ENCODE results near the gene IGF1. TPM values are rescaled to one million over a fixed set of nuclear protein-coding genes. Genes with fewer than 3 reads are reported as not detected.

Gene IGF1
- total and polyA plus RNA-seq, 9 of the 15 experiments (the other 6 are each of a cell fraction or from before 2014, with no cell fraction given) = 3.7 to 13.9 (median 4.5) TPM

GRCh38 chr12:102479099-102479885, 1.1 kb downstream of the IGF1 start:
- 33% methylated on average over 11 of the region's 11 CpGs for WGBS (ENCODE audit: insufficient coverage, low coverage, missing lambda C conversion rate)
- H3K27me3 ChIP-seq (ENCODE audit: control insufficient read depth in 2 of 2, insufficient read depth in 2 of 2, low read length in 2 of 2) = no peaks in the 10 kb centered on the region
- intact Hi-C loops (cut with micrococcal nuclease) (loop anchor here (2.0 kb wide), 1 partner anchor 50 kb away; no protein-coding TSS in a partner anchor), in situ Hi-C loops (cut with MboI) (loop anchor here (25.0 kb wide), 1 partner anchor 542 kb away; no protein-coding TSS in a partner anchor)
- peak in 1 of 4 experiments; percentile 37 for DNase-seq (ENCODE audit: extremely low read depth in 1 of 4, low spot score in 3 of 4)
- ATAC-seq = peak; percentile 12
- H3K9me1 ChIP-seq (ENCODE audit: control insufficient read depth, insufficient read depth, low read length) = no peaks in the 10 kb centered on the region
- H3K27ac ChIP-seq (ENCODE audit: extremely low read depth, low read depth, low read length) = peak overlapping the region; percentile 41; the same call in 1 of the 3 replicates
- FAIRE-seq = no peak
- no peak overlapping the region for H2AFZ ChIP-seq (ENCODE audit: low read depth, low read length)
- H4K20me1 ChIP-seq (replicated peaks; ENCODE audit: control insufficient read depth, insufficient read depth, low read length) = no peaks in the 10 kb centered on the region
- H3K4me3 ChIP-seq = peak overlapping the region; percentile 23
- peak overlapping the region in 1 of 2 experiments; percentile 39; a peak in 1 of 4 replicates for H3K9ac ChIP-seq (ENCODE audit: insufficient read depth in 1 of 2, low read depth in 2 of 2, low read length in 2 of 2)
- peaks cover 4 to 31% of the 10 kb centered on the region in 2 experiments; a peak in 4 of 5 replicates for H3K4me1 ChIP-seq (replicated peaks in 1 of 2; ENCODE audit: control insufficient read depth in 2 of 2, insufficient read depth in 2 of 2, low read length in 2 of 2)
- no peaks in the 10 kb centered on the region for H3K9me3 ChIP-seq (replicated peaks; ENCODE audit: control insufficient read depth, insufficient read depth, low read depth, low read length)
- H3K36me3 ChIP-seq (ENCODE audit: control insufficient read depth, insufficient read depth, low read length) = no peaks in the 10 kb centered on the region
- POLR2A ChIA-PET = interaction anchor here (1.0 to 1.1 kb wide), 2 partner anchors 13 to 14 kb away, joined by 3 to 4 read pairs; no protein-coding TSS in a partner anchor
- H3K79me2 ChIP-seq (ENCODE audit: control insufficient read depth, insufficient read depth, low read length) = no peaks in the 10 kb centered on the region
- no TSS peak for BruUV-seq (replicated peaks)
- no peak overlapping the region for H3K4me2 ChIP-seq (ENCODE audit: insufficient read depth, low read length)
- CTCF ChIA-PET (ENCODE audit: low intra/inter-chr PET ratio) = no interaction called here
- TF ChIP-seq, protein P1, sequence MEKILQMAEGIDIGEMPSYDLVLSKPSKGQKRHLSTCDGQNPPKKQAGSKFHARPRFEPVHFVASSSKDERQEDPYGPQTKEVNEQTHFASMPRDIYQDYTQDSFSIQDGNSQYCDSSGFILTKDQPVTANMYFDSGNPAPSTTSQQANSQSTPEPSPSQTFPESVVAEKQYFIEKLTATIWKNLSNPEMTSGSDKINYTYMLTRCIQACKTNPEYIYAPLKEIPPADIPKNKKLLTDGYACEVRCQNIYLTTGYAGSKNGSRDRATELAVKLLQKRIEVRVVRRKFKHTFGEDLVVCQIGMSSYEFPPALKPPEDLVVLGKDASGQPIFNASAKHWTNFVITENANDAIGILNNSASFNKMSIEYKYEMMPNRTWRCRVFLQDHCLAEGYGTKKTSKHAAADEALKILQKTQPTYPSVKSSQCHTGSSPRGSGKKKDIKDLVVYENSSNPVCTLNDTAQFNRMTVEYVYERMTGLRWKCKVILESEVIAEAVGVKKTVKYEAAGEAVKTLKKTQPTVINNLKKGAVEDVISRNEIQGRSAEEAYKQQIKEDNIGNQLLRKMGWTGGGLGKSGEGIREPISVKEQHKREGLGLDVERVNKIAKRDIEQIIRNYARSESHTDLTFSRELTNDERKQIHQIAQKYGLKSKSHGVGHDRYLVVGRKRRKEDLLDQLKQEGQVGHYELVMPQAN (IDR thresholded peaks at IDR 0.05; ENCODE audit: borderline replicate concordance) = no peak
- TF ChIP-seq SIN3A (IDR thresholded peaks at IDR 0.05; ENCODE audit: borderline replicate concordance in 2 of 2, control insufficient read depth in 1 of 2, low read depth in 2 of 2, low read length in 2 of 2) (no peak), HMGN3 (IDR thresholded peaks at IDR 0.05; ENCODE audit: borderline replicate concordance, extremely low read depth, insufficient read length, low read depth, low read length) (no peak), ATF1 (CRISPR knock-in tag; IDR thresholded peaks at IDR 0.05) (no peak), ATF1 (tag; IDR thresholded peaks at IDR 0.05) (peak; percentile 77), SNIP1 (IDR thresholded peaks at IDR 0.05; ENCODE audit: low read depth) (no peak), EZH2 (IDR thresholded peaks at IDR 0.05; ENCODE audit: borderline replicate concordance, low read depth, low read length) (no peak), ZNF316 (IDR thresholded peaks at IDR 0.05) (peak; percentile 91), MAFK (IDR thresholded peaks at IDR 0.05; ENCODE audit: low read length) (peak; percentile 96), GATAD2B (IDR thresholded peaks at IDR 0.05; ENCODE audit: borderline replicate concordance) (no peak), MEIS2 (IDR thresholded peaks at IDR 0.05; ENCODE audit: partially characterized antibody) (no peak), ZFP1 (CRISPR knock-in tag; IDR thresholded peaks at IDR 0.05) (no peak), TAF7 (tag; IDR thresholded peaks at IDR 0.05) (no peak), MAFG (tag; conservative IDR thresholded peaks at IDR 0.05) (peak; percentile 61), MEF2D (tag; conservative IDR thresholded peaks at IDR 0.05; ENCODE audit: low read depth) (no peak), NRF1 (conservative IDR thresholded peaks at IDR 0.05 in 1 of 2, IDR thresholded peaks at IDR 0.05 in 1 of 2) (no peak), JUND (IDR thresholded peaks at IDR 0.05; ENCODE audit: borderline replicate concordance, low read depth, low read length) (peak; percentile 68), JUND (tag; IDR thresholded peaks at IDR 0.05; ENCODE audit: borderline replicate concordance, low read depth, low read length) (0 out of 3 replicates have a peak, but pooled peaks have one; percentile 24), SMAD4 (CRISPR knock-in tag; conservative IDR thresholded peaks at IDR 0.05) (no peak)
- TF ChIP-seq, protein P2, sequence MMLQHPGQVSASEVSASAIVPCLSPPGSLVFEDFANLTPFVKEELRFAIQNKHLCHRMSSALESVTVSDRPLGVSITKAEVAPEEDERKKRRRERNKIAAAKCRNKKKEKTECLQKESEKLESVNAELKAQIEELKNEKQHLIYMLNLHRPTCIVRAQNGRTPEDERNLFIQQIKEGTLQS (IDR thresholded peaks at IDR 0.05) = peak; percentile 92
- TF ChIP-seq, protein P2 (CRISPR knock-in tag; conservative IDR thresholded peaks at IDR 0.05) = no peak

Measured in K562 (cell line).